ENCODE results near the gene TSHZ1.

The TSHZ1 gene

DNA sequence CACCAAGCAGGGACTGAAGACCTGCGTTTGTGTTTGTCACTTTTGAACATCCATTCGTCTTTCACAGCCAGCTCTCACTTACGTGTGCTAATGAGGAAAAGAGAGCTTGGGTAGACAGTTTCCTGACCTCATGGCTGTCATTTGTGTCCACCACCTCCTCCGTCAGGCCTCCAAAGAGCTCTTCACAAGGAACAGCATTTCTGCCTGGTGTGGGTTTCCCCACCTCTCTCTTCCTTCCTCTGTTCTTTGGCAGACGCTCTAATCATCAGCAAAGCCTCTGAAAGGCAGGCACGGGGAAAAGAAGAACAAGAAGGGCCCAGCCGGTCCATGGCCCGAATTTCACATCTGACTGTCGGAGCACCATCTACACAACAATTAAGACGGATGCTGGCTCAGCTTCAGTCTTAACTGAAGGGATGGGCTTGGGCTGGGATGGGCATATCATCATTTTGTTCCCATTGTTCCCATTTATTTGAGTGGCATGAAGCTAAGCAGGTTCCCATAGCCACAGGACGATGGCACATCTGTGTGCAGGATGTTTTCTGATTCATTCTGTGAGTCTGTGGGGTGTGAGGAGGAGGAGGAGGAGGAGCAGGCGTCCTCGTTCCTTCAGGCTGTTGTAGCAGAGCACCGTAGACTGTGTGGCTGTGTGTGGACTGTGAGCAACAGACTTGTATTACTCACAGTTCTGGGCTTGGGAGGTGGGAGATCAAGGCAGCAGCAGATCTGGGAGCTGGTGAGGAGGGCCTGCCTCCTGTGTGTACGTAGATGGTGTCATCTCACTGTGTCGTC is 66.4 kb downstream of the TSHZ1 start:
- DNase-seq, result no peak

DNA sequence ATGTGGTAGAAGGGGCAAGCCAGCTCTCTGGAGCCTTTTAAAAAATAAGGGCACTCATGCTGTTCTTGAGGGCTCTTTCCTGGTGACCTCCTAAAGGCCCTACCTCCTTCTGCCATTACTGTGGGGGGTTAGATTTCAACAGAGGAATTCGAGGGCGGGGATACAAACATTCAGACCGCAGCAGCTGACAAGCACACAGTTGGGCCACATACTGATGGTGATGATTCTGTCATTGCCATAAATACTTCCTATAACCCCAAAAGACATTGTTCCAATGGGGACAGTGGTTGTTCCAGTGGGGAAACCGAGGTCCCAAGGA is 67.0 kb downstream of the TSHZ1 start:
- no peak for DNase-seq

DNA sequence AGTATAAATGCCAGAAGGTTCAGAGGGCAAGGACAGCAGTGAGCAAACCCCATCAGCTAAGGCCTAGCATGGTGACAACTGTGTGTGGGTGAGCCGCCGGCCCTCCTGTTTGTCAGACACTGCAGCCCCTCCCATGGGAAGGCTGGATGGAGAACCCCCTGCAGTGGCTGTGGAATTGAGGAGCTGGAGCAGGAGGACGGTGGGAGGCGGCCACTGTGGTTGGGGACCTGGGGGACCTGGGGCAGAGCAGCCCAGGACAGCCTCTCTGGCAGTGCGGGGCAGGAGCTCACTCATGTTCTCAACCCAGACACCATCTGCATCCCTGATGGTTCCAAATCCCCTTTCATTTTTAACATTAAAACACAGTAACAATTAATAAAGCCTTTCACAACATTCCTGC is 68.8 kb downstream of the TSHZ1 start:
- DNase-seq, result no peak

DNA sequence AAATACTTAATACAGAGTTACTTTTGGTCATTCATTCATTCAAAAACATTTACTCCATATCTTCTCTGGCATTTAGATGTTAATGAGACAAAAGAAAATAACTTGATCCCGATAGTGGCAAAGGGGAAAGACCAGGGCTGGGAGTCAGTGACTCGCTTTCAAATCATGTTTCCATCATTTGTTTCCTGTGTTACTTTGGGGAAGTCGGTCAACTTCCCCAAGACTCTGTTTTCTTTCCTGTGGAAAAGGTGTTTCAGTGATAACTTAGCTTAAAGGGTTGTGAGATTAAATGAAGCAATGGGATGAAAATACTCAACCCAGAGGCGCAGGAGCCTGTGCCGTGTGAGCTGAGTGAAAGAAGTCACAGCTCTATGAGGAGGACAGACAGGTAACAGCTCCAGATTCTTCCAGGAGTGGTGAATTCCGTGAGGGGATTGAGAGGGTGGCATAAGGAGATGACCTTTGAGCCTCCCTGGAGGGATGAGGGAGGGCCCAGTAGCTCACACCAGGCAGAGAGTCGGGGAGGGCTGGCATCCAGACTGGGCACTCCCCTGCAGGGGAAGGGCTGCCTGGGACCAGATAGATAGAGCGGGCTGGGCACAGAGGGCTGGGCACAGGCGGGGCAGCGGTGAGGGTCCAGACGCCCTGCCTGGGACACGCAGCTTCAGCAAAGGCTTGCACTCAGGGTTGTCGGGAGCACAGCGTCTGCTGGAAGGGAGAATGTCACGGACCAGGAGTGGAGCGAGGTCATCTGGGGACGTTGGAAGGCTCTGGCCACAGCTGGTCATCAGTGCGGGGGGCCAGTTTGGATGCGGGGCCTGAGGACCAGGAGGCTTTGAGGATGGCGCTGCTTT is 70.1 kb downstream of the TSHZ1 start:
- no peak for DNase-seq

DNA sequence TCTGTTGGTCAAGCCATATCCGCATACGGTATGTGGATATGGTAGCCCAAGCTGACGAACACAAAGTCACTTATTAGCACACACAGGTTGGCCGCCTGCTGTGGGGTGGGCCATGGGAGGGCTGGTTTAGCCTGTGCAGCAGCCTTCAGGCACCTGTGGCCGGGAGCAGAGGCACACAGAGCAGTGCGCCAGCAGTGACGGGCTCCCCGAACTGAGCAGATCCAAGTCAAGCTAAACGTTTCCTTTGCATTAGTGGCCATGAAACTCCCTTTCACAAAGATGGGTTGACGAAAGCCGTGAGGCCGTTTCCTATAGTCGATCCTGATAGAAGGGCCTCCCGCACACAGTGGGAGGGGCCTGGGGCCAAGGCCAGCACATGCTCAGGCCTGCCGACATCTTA is 72.1 kb downstream of the TSHZ1 start:
- DNase-seq, result no peak

DNA sequence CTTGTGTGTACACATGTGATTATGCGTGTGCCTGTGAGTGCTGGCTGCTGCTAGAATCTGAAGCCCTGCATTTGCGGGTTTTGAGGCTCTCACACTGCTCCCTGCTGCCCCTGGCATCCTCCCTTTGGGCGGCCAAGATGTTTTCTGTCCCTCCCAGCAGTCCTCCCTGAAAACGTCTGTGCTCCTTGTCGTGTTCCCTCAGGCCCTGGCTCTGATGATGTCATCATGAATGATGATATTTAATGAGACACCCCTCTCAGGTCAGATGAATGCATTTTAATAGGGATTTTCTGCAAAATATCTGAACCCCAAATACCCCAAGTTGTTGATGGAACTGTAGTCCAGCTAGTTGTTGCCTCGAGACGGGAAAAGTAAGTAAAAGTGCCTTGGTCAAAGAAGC is 73.1 kb downstream of the TSHZ1 start:
- DNase-seq, result no peak

DNA sequence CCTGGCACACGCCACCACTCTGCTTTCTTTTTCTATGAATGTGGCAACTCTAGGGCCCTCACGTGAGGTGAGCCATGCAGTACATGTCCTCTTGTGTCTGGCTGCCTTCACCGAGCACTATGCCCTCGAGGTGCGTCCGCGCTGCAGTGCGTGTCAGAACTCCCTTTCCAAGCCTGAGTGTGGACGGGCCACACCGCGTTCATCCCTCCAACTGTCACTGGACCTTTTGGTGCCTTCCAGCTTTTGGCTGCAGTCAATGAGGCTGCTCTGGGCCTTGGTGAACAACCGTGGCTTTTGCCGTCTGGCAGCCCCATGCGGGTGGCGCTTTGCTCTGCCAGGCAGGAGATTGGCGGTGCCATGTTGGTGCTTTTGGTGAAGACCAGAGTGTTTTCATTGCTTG is 74.0 kb downstream of the TSHZ1 start:
- DNase-seq, result no peak

DNA sequence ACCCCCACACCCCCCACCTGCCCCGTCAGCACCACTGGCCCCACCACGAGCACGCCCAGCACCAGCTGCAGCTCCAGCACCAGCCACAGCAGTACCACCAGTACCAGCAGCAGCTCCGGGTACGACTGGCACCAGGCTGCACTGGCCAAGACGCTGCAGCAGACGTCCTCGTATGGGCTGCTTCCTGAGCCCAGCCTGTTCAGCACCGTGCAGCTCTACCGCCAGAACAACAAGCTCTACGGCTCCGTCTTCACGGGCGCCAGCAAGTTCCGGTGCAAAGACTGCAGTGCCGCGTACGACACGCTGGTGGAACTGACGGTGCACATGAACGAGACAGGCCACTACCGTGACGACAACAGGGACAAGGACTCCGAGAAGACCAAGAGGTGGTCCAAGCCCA is 75.3 kb downstream of the TSHZ1 start:
- no peak for DNase-seq

DNA sequence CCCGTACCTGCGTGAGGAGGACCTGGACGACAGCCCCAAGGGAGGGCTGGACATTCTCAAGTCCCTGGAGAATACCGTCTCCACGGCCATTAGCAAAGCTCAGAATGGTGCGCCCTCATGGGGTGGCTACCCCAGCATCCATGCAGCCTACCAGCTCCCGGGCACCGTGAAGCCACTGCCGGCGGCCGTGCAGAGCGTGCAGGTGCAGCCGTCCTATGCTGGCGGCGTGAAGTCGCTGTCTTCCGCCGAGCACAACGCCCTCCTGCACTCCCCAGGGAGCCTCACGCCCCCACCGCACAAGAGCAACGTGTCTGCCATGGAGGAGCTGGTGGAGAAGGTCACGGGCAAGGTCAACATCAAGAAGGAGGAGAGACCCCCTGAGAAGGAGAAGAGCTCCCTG is 76.4 kb downstream of the TSHZ1 start:
- no peak for DNase-seq

DNA sequence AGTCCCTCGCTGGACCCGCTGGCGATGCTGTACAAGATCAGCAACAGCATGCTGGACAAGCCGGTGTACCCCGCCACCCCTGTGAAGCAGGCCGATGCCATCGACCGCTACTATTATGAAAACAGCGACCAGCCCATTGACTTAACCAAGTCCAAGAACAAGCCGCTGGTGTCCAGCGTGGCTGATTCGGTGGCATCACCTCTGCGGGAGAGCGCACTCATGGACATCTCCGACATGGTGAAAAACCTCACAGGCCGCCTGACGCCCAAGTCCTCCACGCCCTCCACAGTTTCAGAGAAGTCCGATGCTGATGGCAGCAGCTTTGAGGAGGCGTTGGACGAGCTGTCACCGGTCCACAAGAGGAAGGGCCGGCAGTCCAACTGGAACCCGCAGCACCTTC is 77.1 kb downstream of the TSHZ1 start:
- no peak for DNase-seq

DNA sequence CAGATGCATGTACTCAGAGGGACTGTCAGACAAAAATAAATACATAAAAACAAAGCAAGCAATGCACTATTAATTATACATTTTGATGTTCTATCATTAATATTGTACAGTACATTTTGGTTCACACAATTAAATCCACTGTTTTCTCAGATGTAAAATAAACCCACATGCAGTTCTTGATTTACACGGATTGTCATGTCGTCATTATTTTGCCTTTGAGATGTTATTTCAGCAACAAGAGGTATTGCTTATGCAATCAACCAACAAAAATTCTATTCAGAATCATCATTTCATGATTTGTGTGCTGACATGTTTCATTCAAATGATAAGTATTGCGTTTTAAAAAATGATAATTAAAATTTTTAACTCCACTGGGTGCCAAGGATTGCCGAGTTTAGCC is 79.2 kb downstream of the TSHZ1 start:
- DNase-seq, result peak in 1 of 2 experiments; percentile 18

DNA sequence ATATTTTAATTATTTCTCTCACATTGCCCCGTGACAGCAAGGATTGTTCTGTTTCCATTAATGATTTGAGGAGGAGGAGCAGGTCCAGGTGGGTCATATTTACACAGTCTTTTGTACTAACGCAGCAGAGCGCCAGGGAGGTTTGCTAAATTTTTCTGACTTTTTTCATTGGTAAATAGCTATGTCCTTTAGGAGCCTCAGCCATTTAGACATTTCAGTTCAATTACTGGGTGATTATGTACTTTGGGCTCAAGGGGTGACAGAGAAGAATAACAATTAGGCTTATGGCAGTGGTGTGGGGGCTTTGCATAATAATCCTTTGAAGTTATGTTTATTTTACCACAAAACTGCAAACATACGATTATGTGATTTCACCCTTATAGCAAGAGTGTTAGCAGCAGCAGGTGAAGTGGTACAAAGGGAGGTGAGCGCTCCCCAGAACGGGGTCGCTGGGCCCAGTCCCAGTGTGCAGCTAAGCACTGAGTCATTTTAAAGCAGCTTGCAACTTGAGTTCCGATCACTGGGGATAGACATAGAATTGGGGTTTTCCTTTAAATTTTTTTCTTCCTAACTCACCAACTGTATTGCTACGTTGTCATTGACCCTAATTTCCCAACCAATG is 80.3 kb downstream of the TSHZ1 start:
- DNase-seq, result peak; percentile 76 to 93

DNA sequence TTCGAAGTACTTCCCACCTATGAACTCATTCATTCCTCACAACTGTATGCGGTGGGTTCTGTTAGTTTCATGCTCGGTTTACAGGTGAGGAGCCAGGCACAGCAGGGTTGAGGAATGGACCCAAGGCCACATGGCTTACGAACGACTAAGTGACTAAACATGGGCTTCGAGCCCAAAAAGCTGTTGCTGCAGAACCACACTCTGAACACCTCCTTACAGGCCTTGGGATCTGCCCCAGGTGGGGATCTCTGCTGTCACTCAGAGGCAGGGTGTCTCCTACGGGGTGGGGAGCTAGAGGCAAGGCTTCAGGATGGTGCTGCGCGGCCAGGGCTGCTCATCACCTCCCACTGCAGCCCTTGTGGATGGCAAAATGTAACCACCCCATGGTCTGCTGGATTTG is 80.9 kb downstream of the TSHZ1 start:
- no peak for DNase-seq

DNA sequence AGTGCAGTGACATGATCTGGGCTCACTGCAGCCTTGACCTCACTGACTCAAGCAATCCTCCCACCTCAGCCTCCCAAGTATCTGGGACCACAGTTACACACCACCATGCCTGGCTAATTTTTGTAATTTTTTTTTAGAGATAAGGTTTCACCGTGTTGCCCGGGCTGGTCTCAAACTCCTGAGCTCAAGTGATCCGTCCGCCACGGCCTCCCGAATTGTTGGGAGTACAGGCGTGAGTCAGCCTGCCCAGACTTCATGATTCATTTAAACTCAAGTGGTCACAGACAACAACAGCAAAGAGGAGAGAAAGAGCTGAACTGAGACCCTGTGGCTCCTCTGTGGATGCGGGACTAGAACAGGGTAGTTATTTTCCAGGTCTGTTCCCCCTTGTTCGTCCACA is 83.0 kb downstream of the TSHZ1 start:
- DNase-seq, result no peak

DNA sequence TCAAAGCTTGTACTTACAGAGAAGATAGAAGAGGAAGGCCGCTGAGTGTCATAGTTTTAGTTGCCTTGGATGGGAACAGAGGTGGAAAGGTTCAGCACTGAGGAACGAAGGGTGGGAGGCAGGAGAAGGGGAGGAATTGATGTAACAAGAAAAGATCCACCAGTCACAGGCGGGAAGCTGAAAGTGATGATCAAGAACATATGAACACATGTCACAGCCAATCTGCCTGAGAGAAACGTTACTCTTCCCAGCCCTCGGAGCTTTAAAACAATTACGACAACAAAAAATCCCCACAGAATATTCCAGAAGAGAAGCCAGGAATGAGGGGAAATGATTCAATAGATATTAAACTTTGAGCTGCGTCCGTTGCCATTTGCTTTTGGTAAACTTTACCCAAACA is 87.1 kb downstream of the TSHZ1 start:
- DNase-seq, result no peak

DNA sequence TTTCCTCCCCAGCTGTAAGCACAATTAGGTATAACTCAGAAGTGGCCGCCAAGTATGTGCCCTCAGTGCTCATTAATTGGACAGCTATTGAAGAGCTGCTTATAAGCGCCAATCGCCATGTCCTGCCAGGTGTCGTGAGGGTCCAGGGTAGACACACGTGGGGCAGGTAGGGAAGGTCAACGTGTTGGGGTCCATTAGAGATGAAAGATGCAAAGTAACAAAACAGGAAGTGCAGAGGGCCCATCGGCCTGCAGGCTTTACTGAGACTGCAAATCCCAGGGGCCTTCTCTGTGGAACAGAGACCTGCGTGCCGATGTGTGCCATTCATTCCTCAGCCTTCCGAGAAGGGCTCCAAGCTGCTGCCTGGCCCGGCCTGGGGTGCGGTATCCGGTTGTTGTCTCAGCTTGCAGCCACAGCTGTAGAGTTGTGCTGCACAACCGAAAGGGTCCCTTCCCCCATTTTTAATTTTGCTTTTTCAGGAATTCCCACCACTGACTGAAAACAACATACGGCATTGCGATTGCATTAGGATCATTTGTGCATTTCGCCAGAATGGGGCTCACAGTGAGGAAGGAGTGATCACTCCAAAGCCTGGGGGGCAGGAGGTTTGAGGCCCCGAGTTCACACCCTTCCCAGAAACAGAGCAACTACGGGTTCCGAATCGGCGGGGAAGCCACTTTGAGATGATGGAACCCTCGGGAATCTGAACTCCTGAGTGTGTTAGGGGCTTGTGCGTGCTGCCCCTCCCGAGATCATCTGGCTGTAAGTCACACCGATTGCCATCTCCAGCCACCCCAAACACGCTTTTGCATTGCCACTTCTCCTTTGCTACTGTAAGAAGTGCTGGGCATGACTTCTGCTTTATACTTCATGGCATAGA is 94.3 kb downstream of the TSHZ1 start:
- DNase-seq, result no peak

DNA sequence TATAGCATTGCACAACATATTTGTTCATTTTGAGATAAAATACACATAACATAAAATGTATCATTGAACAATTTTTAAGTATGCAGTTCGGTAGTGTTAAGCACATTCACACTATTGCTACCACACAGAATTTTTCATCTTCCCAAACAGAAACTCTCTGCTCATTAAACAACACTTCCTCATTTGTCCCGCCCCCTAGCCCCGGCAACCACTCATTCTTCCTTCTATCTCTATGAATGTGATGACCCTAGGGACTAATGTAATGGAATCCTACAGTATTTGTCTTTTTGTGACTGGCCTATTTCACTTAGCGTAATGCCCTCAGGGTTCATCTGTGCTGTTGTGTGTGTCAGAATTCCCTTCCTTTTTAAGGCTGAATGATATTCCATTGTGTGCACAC is 95.4 kb downstream of the TSHZ1 start:
- DNase-seq, result no peak

DNA sequence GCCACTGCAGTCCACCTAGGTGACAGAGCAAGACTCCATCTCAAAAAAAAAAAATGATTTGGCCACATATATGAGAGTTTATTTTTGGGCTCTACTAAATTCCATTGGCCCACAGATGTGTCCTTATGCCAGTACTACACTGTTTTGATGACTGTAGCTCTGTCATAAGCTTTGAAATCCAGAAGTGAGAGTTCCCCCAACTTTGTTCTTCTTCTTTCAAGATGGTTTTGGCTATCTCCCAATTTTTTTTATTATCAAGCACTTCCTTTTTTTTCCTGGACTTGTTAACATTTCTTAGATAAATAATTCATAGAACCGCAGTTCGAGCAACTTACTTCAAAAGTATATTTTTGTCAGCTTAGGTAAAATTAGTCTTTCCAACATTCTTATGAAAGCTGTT is 96.9 kb downstream of the TSHZ1 start:
- no peak for DNase-seq

DNA sequence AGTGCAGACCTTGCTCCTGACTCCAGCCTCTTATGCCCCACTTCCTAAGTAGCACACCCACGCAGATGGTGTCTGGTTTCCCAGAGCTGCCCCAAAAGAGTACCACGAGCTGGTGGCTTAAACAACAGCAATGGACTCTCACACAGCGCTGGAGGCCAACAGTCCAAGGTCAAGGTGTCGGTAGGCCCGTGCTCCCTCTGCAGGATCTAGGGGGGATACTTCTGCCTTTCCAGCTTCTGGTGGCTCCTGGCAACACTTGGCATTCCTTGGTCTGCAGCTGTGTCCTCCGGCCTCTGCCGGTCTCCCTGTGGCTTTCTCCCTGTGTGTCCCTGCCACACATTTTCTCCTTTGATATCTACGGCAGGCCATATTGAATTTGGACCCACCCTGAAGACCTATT is 99.0 kb downstream of the TSHZ1 start:
- no peak for DNase-seq

DNA sequence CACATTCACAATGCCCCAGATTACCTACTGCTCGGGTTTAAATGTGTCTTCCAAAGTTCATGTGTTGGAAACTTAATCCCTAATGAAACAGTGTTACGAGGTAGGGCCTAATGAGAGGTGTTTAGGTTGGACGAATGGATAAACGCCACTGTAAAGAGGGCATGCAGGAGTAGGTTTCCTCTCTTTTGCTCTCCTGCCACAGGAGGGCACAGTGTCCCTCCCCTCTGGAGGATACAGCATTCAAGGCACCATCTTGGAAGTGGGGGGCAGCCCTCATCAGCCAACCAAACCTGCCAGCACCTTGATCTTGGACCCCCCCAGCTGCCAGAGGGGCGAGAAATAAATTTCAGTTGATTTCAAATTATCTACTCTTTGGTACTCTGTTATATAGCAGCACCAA is 103.5 kb downstream of the TSHZ1 start:
- peak in 1 of 2 experiments; percentile 8 for DNase-seq

DNA sequence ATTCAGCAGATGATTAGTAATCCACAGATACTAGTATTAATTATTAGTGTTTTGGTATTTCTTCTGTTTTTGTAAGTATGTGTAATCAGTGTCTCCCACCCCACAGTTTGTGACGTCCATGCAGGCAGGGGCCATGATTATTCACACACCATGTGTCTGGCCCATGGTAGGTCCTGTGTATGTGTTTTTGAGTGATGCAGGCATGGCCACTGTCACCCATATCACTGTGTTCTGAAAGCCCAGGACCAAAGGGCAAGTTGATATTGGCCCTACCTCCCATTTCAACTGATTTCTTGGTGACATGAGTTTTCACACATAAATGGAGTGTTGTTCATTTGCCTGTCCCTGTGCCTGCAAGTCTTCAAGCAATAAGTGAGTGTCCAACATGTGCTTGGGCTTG is 104.0 kb downstream of the TSHZ1 start:
- DNase-seq, result no peak

DNA sequence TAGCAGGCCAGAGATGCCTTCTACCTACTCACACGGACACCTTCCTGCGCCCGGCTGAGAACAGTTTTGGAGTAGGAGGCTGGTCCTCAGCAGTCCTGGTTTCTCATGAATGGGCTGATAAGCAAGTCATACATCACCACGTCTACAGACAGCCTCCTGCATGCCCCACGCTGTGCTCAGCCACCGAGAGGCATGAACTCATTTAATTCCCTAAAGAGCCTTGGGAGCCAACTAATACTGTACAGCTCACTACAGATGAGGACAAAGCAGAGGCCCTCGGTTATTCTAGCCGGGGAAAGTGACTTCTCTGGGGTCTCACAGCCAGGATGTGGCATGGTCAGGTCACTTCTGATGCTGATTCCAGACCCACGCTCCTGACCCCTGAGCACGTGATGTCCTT is 105.6 kb downstream of the TSHZ1 start:
- no peak for DNase-seq

DNA sequence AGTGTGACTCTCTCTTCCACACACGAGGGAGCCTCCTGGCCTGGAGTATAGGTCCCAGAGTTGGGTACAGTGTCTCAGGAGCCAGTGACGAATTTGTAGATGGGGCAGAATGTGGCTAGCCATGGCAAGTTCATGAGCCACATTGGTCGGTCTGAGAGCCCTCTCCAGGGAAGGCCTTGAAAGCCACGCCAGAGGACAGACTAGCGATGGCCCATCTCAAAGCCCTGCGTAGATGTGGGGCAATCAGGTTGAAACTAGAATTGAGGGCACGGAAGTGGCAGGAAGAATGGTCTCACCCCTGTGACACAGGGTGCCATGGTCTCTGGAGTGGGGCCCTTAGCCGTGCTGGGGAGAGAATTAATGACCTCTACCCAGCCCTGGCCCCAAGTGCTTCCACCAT is 106.2 kb downstream of the TSHZ1 start:
- no peak for DNase-seq
